DMS53 (cell line): ENCODE results near the gene TBC1D2B.

Source experiments
- DNase-seq: peaks from one replicate; lab custom pipeline; 2025; lab: John Stamatoyannopoulos, UW

TBC1D2B gene

DNA sequence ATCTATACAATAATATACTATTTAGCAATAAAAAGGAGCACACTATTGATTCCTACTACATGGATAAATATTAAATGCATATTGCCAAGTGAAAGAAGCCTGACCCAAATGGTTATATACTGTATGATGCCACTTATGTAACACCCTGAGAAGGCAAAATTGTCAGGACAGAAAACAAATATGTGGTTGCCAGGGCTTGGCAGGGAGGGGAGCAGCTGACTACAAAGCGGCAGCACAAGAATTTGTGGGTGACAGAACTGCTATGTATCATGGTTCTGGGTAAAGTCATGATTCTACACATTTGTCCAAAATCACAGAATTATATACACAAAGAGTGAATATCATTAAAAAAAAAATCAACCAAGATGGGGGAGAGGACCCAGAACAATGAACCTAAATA, 22.5 kb downstream of the TBC1D2B start:
- no peak for DNase-seq

DNA sequence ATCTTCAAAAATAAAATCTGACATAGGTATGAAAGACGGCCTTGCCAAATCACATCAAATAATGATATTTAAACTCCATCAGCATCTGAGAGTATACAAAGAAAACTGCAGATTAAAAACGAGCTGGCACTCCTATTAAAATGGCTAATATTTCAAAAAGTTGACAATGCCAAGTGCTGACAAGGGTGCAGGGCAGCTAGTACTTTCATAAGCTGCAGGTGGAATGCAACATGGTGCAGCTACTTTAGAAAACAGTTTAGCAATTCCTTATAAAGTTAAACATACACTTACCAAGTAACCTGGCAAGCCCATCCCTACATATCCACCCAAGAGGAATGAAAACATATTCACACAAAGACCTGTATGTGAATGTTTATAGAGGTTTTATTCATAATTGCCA, 23.0 kb downstream of the TBC1D2B start:
- no peak for DNase-seq

DNA sequence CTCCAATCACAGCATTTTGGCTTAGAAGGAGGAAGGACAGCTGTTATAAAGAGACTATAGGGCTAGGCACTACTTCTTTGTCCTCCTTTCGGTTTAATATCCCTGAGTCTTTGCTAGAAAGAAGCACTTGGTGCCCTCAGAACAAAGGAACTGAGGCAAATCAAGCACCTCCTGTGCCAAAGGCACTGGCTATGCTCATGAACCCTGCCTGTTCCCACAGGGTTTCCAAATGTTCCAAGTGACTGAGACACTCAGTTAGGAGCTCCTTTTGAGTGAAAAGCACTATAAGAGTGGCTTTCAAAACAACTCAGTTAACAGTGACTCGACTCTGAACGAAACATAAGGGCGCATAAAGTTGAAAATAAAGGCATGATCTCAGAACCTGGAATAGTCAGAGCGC, 25.0 kb downstream of the TBC1D2B start:
- no peak for DNase-seq

DNA sequence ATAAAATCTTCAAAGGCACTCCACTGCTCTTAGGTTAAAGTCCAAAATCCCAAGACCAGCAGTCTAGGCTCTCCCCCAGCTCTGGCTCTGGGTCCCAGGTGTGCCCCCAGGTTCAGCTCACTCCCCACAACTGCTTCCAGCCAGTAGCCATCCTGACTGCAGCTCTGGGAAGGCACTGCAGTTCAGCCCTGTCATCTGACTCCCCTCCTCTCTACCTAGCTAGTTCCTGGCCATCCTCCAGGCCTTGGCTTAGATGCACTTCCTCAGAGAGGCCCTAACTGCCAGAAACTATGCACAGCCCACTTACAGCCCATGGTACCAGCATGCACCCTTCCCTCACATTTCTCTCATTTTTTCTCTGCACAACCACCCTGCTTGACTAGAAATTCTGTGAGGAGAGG, 25.5 kb downstream of the TBC1D2B start:
- no peak for DNase-seq

DNA sequence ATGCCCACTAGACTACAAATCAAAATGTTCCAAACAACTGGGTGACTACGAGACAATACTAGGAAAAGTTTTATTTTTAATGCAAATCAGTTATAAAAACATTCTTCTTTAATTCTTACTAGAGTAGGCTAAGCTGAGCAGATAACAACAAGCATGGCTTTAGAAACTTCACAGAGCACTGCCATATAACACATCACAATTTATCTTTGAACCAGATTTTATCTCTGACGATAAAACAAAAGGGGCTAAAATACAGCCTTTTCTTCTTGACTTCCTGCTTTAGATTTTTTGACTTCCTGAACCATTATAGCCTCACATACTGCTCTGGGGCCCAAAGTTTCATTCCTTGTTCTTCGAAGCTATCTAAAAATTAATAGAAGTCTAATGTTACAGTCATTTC, 25.9 kb downstream of the TBC1D2B start:
- no peak for DNase-seq

DNA sequence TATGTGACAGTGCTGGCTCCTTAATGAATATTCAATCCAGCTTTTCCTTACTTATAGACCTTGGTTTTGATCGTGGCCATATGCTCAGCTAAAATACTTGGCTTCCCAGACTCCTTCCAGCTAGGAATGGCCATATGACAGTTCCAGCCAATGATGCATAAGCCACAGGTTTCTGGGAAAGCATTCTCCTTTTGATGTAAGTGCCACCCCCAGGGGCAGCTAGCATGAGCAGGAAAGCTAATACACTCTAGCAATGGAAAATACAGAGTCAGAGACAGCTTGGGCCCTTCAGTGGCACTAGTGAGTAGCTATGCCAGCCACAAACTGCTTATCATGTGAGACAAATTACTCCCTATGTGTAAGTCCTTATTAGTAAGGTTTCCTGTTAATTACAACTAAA, 26.7 kb downstream of the TBC1D2B start:
- DNase-seq, result no peak

DNA sequence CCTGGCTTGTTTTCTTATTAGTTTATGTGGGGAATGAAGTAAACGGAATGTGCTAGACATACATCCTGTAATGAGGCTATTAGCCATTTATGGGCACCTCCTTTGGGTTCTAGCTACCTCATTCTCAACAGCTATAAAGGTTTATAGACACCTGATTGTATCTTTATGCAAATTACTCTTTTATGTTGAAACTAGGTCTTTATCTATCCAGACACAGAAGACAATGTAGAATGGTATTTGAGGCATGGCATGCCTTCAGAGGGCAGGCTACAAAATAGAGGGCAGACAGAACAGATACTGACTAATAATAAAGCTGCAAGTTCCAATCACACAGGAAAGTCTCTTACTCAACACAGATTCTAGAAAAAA, 27.1 kb downstream of the TBC1D2B start:
- DNase-seq, result no peak

DNA sequence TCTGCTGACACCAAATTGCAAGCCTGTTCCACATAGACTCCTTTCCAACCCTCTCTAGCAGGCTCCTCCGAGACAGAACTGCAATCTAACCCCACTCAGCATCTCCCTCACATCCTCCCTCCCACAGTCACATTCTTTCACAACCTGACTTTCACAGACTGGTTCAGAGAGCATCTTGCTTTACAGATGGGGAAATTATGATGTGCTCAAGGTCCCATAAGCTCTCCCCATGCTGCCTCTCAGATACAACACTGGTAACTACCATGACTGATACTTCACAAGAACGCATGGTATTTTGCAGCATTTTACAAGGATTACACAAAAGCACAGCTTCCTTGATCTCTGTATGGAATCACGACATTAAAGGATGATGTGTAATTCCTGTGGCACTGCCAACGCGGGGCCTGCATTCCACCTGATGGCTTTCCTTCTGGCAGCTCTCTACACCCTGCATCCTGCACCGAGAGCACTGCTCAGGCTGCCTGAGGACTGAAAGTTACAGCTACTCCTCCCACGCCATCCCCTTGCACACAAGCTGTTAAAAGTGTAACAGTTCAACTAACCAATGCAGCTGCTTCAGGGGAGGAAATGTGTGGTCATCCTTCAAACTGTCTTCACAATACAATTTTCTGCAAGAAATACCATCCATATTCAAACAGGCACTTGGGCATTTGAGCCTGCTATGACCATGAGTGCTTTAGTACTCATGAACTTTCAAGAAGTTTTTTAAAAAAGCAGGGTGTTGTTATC, 27.6 kb downstream of the TBC1D2B start:
- no peak for DNase-seq

DNA sequence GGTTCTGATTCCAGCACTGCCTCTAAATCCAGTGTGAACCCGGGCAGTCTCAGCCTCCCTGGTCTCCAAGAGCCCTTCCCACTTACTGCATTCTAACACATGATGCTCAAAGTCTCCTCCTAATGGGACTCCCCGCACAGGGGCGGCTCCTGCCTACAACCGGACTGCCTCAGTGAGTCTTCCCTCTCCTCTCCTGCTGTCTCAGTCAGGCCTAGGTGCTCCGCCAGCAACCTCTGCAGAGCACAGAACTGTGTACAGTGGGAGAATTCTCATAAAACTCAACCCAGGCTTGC, 28.9 kb downstream of the TBC1D2B start:
- DNase-seq, result no peak

DNA sequence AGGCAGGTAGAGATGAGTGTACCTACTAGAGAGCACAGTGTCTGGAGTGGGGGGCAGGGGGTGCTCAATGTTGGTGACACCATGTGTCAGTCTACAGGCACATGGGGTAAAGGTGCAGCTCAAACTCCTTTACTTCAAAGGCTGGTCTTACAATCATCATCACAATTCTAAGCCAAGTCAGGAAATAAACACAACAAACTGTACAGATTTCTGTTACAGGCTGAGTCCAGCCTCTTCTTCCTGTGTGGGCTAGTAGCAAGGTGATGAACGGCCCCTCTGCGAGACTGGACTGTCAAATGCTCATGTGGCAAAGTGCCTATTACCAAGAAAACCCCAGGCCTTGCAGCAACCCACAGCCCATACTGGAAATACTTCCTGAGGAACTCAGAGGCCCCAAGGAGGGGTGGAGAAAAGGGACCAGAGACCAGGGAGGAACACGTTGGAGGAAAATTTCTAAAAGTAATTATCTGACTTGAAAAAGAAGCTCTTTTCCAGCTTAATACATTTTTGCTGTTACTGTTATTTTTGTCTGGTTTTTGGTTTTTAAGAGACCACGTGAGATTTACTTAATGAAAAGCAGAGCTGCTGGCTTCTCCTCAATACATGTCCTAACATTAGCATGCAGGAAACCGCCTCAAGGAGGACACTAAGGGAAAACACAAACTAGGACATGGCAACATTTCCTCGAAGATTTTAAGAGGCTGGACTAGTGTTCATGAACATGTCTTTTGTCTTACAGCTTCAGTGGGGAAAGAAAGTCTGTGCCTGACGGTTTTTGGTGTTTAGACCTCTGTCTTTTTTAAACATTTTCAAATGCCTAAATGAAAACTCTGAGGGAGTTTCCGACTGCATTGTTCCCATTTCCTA, 29.5 kb downstream of the TBC1D2B start:
- no peak for DNase-seq

DNA sequence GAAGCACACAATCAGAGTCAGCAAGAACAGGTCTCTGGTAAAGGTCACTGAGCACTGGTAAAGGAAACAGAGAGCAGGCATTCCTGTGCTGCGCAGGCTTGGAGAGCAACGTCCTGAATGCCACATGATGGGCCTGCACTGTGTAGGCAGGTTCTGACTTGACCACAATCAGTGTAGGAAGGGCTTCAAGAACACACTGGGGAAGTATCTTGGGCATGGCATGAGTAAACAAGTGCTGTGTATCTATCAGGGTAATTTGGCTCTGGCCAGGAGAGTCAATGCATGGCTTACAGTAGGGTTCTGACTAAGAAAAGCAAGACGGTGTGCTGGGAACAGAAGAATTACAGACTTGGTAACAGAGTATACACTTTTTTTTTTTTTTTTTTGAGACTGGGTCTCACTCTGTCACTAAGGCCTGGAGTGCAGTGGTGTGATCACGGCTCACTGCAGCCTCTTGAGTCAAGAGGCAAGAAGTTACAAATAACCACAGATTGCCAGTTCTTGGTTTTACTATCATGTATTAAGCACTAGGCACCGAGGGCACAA, 30.6 kb downstream of the TBC1D2B start:
- no peak for DNase-seq

DNA sequence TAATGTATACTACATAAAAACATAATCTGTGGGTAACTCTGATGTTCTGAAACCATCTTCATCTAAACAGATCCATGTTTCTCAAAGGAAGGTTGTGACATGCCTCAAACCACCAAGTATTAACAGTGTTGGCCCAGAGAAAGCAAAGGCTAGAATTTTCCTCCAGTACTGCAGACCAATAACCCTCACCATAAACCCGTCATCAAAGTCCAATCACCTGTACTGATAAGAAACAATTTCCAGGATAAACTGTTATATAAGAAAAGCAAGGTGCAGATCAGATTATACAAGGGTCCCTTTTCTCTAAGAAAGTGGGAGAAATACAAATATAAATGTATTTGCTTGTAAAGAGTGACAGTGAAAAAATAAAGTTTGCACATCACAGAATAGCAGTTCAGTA, 32.3 kb downstream of the TBC1D2B start:
- DNase-seq, result no peak

DNA sequence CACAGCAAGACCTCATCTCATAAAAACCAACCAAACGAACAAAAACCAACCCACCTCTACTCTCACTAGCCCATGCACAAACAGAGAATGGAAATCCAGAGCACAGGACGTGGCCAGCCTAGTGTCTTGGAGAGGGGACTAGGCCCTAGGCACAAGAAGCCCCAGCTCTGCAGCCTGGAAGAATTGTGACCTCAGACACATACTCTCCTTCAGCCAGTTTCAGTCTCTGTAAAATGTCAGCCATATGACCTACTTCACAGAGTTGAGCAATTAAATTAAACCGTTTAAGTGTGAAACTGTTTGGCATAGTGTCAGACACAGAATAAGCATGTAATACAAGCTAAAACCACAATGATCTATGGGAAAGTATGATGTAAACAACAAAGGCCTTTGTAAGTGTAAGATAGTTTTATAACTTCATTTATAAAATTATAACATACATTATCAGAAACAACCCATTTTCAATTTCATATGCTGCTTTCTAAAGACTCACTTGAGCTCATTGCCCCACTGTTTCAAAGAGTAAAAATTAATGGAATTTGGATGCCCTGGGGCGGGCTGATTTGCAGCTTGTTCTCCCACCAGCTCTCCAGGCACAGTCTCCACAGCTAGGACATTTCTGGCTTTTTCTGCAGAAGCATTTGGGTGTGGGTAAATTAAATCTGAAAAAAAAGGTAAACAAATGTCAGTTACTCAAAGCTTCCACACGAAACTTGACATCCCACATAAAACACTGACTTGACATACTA, 32.9 kb downstream of the TBC1D2B start:
- no peak for DNase-seq

DNA sequence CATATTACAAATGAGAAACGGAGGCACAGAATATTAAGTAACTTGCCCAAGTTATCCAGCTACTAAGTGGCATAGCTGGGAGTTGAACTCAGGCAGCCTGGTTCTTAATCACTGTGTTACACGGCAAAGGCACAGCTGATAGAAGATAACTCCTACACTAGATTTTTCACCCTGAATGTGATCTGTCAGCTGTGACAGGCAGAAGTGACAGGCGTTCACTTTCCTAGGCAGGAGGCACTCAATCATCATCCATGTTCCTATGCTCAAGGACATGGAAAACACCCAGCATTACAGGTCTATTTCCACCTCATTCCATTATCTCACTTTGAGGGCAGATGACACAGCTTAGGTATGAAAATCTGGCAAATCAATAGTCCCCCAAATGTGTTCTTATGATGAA, 35.6 kb downstream of the TBC1D2B start:
- no peak for DNase-seq

DNA sequence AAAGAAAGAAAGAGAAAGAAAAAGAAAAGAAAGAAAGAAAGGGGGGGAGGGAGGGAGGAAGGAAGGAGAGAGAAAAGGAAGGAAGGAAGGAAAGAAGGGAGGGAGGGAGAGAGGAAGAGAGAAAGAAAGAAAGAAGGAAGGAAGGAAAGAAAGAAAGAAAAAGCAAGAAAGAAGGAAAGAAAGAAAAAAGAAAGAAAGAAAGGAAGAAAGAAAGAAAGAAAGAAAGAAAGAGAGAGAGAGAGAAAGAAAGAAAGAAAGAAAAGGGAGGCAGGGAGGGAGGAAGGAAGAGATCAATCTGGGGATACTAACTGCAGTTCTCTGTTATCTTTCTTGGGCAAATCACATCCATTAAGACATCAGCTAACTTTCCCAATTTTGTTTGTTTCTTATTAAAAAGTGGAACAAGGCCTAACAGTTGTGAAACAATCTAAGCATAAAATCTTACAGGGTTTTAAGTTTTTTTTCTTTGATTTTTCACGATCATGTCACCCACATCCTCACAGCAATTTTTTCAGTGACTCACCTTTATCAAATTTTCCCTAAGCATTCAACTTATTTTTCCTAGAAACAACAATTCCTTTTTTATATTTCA, 36.8 kb downstream of the TBC1D2B start:
- DNase-seq, result no peak

DNA sequence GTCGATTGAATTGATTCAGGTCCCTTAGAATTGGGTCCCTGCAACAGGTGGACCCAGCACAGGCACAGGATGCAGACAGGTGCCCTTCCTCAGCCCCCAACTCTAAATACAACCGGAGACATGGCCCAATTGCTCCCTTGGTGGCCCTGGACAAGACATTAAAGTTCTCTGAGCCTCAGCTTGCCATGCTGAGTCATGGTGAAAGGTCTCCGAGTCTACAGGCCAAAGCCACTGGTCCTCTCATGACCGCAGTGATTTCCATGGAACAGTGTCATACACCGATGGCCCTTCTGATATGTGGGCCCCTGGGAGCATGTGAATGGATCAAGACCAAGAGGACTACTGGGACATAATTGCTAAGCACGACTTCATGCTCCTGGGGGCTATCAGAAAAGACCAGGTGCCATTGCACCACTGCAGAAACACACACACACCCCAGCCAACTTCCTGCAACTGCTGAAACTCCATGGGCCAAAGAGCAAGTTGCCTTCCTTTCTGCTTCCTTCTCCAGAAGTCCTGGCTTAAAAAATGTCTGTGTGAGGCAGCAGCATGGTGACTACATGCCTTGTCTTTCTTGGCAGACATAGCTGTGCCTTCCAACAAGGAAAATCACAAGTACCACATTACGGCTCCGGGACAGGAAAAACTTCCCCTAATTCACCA, 38.8 kb downstream of the TBC1D2B start:
- no peak for DNase-seq

DNA sequence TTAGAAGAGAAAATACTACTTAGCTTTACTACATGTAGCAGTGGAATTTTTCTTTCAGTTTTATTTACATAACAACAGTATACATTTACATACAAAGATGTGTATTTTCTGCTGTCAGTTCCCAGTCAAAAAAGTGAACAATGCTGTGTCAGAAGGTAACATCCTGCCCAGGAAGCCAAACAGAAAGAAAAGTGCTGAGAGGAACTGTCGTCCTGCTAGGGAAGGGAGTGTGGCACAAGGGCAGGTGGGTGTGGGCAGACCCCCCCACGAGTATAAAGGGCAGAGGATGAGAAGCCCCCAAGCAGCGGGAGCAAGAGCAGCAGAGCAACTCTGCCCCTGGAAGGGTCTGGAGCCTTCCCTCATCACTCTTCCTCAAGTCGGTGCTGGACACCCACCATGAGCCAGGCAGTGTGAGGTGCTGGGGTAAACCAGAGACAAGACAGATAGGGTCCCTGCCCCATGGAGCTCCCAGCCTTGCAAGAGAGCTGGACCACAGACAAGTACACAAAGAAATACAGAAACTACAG, 39.7 kb downstream of the TBC1D2B start:
- no peak for DNase-seq

DNA sequence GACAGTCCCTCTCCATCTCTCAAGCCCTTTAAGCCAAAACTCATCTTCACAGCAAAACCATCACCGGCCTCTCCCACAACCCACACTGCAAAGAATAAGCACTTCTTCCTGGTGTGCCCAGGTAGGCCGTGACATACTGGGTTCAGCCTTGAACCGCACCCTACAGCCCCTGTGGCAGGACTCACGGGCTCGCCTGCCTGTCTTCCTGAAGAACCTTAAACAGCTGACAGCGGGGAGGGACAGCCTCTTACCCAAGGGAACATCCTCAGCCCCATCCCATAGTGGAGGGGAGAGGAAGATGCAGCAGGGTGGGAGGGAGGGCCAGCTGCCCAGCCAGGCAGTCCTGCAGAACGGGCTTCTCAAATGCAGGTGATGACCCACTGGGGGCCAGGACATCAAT, 40.2 kb downstream of the TBC1D2B start:
- DNase-seq, result no peak

DNA sequence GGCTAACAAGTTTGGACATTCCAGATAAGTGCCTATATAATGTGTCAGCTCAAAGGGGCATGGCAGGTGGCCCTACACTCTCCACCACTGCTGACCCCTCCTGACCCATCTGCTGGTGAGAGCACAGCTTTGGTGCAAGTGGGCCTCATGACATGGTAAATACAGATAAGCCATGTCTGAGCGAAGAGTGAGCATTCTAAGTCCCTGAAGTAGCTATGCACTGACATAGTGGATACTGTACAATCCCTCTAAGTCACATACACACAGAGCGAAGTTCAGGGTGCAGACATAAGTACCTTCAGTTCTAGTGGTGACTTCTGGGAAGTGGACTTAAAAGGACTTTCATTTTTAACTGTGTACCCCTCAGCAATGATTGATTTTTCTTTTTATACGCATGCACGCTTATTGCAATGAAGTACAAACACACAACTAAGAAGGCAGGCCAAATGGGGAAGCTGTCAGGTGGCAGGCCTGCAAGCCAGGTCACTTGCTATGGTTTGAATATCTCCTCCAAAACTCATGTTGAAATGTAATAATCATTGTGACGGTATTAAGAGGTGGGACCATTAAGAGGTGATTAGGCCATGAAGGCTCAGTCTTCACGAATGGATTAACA, 41.5 kb downstream of the TBC1D2B start:
- no peak for DNase-seq

DNA sequence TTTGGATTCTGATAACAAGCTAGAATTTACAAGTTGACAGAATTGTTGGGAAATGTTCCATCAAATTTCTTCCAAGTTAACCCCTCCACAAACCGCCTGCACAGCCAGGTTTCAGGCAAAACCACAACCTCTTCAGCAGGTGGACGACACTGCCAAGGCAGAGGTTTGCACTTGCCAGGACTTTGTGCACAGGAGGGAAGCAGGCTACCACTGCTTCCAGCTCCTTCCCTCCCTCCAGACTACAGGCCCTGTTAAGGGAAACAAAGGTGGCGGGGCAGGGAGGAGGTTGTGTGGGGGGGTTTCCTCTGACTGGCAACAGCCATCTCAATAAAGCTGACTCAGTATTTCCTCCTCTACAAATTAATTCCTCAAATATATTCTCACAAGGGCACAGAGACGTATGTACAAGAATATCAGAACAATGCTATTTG, 42.2 kb downstream of the TBC1D2B start:
- no peak for DNase-seq
